Measurements from ENCODE around the gene STK39.

The STK39 gene

GRCh38 chr2:167943897-167944296 lies 303.5 kb downstream of the STK39 start:
- no peak for DNase-seq (ENCODE audit: low read depth)
- in situ Hi-C loops (cut with HindIII; ENCODE audit: low sequenced_read_pairs) = no loop called here
- TF ChIP-seq, protein P1, sequence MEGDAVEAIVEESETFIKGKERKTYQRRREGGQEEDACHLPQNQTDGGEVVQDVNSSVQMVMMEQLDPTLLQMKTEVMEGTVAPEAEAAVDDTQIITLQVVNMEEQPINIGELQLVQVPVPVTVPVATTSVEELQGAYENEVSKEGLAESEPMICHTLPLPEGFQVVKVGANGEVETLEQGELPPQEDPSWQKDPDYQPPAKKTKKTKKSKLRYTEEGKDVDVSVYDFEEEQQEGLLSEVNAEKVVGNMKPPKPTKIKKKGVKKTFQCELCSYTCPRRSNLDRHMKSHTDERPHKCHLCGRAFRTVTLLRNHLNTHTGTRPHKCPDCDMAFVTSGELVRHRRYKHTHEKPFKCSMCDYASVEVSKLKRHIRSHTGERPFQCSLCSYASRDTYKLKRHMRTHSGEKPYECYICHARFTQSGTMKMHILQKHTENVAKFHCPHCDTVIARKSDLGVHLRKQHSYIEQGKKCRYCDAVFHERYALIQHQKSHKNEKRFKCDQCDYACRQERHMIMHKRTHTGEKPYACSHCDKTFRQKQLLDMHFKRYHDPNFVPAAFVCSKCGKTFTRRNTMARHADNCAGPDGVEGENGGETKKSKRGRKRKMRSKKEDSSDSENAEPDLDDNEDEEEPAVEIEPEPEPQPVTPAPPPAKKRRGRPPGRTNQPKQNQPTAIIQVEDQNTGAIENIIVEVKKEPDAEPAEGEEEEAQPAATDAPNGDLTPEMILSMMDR (IDR thresholded peaks at IDR 0.05; ENCODE audit: low read depth, low read length, missing control alignments) = no peak
- H3K4me3 ChIP-seq (ENCODE audit: low read depth, low read length) = no peak overlapping the region

DNA sequence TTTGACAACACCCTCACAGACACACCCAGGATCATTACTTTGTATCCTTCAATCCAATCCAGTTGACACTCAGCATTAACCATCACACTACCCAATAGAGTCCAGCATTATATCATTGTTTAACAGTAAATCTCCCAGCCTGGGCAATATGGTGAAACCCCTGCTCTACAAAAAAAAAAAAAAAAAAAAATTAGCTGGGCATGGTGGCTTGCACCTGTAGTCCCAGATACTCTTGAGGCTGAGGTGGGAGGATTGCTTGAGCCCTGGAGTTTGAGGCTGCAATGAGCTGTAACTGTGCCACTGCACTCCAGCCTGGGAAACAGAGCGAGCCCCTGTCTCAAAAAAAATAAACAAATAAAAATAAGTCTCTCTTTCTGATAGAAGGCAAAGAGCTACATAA lies 304.0 kb downstream of the STK39 start:
- H3K4me3 ChIP-seq (ENCODE audit: low read depth, low read length) = no peak overlapping the region
- in situ Hi-C loops (cut with HindIII; ENCODE audit: low sequenced_read_pairs) = no loop called here

DNA sequence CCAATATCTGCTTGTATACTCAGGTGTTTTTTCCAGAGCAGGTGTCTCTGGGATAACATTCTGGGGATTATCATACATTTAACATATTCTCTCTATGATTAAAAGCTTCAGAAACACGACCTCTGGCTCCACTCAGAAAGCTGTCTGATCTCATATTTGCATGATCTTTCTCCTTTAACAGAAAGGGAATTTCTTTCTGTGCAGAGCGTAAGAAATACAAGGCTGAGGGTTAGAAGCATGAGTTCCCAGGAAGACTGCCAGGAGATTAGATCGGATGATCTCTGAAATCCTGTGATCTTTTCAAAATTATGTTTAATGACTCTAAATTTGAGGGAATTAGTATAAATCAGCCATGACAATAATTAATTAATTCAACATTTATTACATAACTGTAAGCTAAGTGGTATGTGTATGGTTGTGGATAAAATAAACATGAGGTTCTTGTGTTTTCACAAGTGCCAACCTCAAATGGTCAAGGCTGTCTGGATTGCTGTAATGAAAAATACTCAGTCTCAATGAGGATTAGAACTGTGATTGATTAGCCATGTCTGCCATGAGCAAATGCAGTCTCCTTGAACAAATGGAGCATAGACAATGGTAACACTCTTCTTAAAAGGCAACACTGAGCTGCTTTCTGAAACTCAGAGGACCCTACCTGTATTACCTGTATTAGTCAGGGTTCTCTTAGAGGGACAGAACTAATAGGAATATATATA lies 304.9 kb downstream of the STK39 start:
- DNase-seq (ENCODE audit: low read depth) = no peak
- H3K4me3 ChIP-seq (ENCODE audit: low read depth, low read length) = no peak overlapping the region
- in situ Hi-C loops (cut with HindIII; ENCODE audit: low sequenced_read_pairs) = no loop called here
- TF ChIP-seq, protein P1 (IDR thresholded peaks at IDR 0.05; ENCODE audit: low read depth, low read length, missing control alignments) = no peak

More for the DNA sequence above, 304.0 kb downstream of the STK39 start:
- TF ChIP-seq, protein P1 (IDR thresholded peaks at IDR 0.05; ENCODE audit: low read depth, low read length, missing control alignments) = no peak
- no peak for DNase-seq (ENCODE audit: low read depth)

DNA sequence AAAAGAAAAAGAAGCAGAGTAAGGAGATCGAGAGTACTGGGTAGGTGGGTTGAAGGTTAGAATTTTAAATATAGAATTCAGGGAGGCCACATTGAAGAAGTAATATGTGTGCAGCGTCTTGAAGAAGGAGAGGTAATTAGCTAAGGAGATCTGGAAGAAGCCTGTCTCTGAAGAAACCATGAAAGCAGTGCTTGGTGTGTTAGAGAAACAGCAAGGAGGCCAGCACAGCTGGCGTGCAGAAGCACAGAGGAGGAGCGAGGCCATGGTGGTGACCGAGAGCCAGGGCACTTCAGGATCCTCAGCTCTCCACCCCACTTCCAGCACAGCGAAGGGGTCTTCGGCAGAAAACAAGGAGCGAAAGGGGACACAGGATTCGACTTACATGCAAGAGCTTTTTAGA lies 305.8 kb downstream of the STK39 start:
- no peak for DNase-seq (ENCODE audit: low read depth)
- H3K4me3 ChIP-seq (ENCODE audit: low read depth, low read length) = no peak overlapping the region
- TF ChIP-seq, protein P1 (IDR thresholded peaks at IDR 0.05; ENCODE audit: low read depth, low read length, missing control alignments) = no peak
- in situ Hi-C loops (cut with HindIII; ENCODE audit: low sequenced_read_pairs) = no loop called here

DNA sequence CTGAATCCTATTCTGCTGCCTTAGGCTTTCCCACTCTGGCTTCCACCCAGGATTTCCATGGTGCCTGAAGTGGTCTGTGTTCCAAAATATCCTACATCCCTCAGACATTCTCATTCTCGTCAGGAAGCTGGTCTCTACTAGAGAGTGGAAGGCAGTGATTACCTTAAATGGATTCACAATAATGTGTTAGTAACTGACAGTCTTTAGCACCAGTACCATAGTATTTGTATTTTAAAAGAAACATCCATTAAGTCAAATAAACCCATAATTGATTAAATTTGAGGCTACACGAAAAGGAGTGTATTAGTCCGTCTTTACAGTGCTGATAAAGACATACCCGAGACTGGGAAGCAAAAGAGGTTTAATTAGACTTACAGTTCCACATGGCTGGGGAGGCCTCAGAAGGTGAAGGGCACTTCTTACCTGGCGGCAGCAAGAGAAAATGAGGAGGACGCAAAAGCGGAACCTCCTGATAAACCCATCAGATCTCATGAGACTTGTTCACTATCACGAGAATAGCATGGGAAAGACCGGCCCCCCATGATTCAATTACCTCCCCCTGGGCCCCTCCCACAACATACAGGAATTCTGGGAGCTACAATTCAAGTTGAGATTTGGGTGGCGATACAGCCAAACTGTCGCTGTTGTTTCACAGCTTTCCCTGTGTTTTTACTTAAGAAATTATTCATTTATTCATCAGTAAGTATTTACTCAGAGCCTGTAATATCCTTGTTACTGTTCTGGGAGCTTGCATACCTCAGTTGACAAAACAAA lies 306.5 kb downstream of the STK39 start:
- TF ChIP-seq, protein P1 (IDR thresholded peaks at IDR 0.05; ENCODE audit: low read depth, low read length, missing control alignments) = no peak
- in situ Hi-C loops (cut with HindIII; ENCODE audit: low sequenced_read_pairs) = no loop called here

DNA sequence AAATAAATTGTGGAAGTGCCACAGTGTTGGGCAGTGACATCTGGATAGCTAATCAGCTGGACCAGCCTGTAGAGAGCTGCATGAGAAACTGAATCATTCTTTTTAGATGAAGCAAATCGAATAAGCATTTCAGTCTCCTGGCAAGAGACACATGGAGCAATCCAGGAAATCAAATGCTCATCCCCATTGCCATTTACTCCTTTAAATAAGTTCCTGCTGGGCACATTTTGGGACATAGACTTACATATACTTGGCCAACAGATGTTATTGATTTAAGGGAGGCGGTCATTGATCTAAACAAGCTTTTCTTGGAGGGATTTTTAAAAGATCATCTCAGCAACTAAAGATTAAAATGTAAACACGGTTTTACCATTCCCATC lies 307.1 kb downstream of the STK39 start:
- in situ Hi-C loops (cut with HindIII; ENCODE audit: low sequenced_read_pairs) = no loop called here
- TF ChIP-seq, protein P1 (IDR thresholded peaks at IDR 0.05; ENCODE audit: low read depth, low read length, missing control alignments) = no peak
- H3K4me3 ChIP-seq (ENCODE audit: low read depth, low read length) = no peak overlapping the region
- DNase-seq (ENCODE audit: low read depth) = no peak

More for the DNA sequence above, 306.5 kb downstream of the STK39 start:
- no peak for DNase-seq (ENCODE audit: low read depth)
- no peak overlapping the region for H3K4me3 ChIP-seq (ENCODE audit: low read depth, low read length)

All from astrocyte of the cerebellum (primary cell).